ENCODE data around the gene SPTA1.

DNA sequence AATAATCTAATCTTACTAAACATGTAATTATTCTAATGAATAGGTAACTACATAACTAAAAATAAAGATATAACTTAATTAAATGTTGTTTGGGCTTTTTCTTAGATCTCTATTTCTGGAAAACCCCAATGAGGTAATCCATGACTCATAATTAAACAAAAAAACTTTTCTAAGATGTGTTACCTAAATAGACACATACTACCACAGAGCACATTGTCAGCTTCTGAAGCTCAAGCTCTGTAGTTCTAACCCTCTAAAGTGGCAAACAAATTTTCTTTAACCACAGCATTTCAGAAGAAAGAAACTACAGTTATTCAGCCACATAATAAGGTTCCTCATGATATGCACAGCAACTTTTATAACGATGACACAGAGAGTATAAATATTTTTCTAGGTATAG lies 29.8 kb upstream of the SPTA1 start:
- TF ChIP-seq, protein P1, sequence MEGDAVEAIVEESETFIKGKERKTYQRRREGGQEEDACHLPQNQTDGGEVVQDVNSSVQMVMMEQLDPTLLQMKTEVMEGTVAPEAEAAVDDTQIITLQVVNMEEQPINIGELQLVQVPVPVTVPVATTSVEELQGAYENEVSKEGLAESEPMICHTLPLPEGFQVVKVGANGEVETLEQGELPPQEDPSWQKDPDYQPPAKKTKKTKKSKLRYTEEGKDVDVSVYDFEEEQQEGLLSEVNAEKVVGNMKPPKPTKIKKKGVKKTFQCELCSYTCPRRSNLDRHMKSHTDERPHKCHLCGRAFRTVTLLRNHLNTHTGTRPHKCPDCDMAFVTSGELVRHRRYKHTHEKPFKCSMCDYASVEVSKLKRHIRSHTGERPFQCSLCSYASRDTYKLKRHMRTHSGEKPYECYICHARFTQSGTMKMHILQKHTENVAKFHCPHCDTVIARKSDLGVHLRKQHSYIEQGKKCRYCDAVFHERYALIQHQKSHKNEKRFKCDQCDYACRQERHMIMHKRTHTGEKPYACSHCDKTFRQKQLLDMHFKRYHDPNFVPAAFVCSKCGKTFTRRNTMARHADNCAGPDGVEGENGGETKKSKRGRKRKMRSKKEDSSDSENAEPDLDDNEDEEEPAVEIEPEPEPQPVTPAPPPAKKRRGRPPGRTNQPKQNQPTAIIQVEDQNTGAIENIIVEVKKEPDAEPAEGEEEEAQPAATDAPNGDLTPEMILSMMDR (IDR thresholded peaks at IDR 0.05): no peak
- no peak for TF ChIP-seq POLR2A (IDR thresholded peaks at IDR 0.05)

Measured in uterus (tissue), 2 donors.